ENCODE data around the gene ZMYND10.

- TF ChIP-seq CTCF (IDR thresholded peaks at IDR 0.05; ENCODE audit: insufficient read depth, low read depth, low read length) (no peak), EZH2 (IDR thresholded peaks at IDR 0.05; ENCODE audit: insufficient read depth, low read length) (no peak)
These were observed 45.4 kb downstream of the ZMYND10 start for GRCh38 chr3:50299929-50300680.

Measured in astrocyte (in vitro differentiated cells and primary cell).